ENCODE data around the gene SLC35C1. TPM values are rescaled to one million over a fixed set of nuclear protein-coding genes. Genes with fewer than 3 reads are reported as not detected.
A peak's percentile ranks its signal among the peaks of the same experiment; 100 is the strongest.

The SLC35C1 gene
- total and polyA plus RNA-seq, 2 of the 13 experiments (the other 11 are each of a cell fraction or from before 2014, with no cell fraction given): 2.9 to 7.0 TPM

- TF ChIP-seq, protein P1, sequence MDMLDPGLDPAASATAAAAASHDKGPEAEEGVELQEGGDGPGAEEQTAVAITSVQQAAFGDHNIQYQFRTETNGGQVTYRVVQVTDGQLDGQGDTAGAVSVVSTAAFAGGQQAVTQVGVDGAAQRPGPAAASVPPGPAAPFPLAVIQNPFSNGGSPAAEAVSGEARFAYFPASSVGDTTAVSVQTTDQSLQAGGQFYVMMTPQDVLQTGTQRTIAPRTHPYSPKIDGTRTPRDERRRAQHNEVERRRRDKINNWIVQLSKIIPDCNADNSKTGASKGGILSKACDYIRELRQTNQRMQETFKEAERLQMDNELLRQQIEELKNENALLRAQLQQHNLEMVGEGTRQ (IDR thresholded peaks at IDR 0.05; ENCODE audit: low read depth, low read length): no peak
- TF ChIP-seq, protein P1 (CRISPR knock-in tag; IDR thresholded peaks at IDR 0.05; ENCODE audit: borderline replicate concordance): 0 out of 2 replicates have a peak, but pooled peaks have one; percentile 50
- TF ChIP-seq FOXA1 (IDR thresholded peaks at IDR 0.05) (no peak), FOXA1 (CRISPR knock-in tag; IDR thresholded peaks at IDR 0.05) (no peak), ZFP62 (CRISPR knock-in tag; IDR thresholded peaks at IDR 0.05) (no peak), ZNF292 (CRISPR knock-in tag; IDR thresholded peaks at IDR 0.05; ENCODE audit: borderline replicate concordance, low read depth) (no peak), ZNF331 (CRISPR knock-in tag; IDR thresholded peaks at IDR 0.05) (no peak; the same call in 1 of the 2 replicates), FUBP1 (CRISPR knock-in tag; IDR thresholded peaks at IDR 0.05; ENCODE audit: borderline replicate concordance) (no peak), ZSCAN31 (CRISPR knock-in tag; IDR thresholded peaks at IDR 0.05; ENCODE audit: low read depth) (peak; percentile 81; the same call in 1 of the 2 replicates), ZNF615 (CRISPR knock-in tag; IDR thresholded peaks at IDR 0.05; ENCODE audit: borderline replicate concordance) (no peak), ZFYVE20 (CRISPR knock-in tag; IDR thresholded peaks at IDR 0.05; ENCODE audit: borderline replicate concordance, low read depth) (no peak), ARID2 (CRISPR knock-in tag; IDR thresholded peaks at IDR 0.05; ENCODE audit: borderline replicate concordance) (0 out of 2 replicates have a peak, but pooled peaks have one; percentile 38), SYNCRIP (IDR thresholded peaks at IDR 0.05; ENCODE audit: insufficient read depth, low read depth, low read length) (no peak), NCOR1 (IDR thresholded peaks at IDR 0.05; ENCODE audit: borderline replicate concordance, low read length) (no peak), MXD4 (CRISPR knock-in tag; IDR thresholded peaks at IDR 0.05) (peak; percentile 93), ZNF205 (CRISPR knock-in tag; IDR thresholded peaks at IDR 0.05) (0 out of 2 replicates have a peak, but pooled peaks have one; percentile 37), RXRB (CRISPR knock-in tag; IDR thresholded peaks at IDR 0.05; ENCODE audit: borderline replicate concordance) (peak; percentile 9; the same call in 1 of the 2 replicates)
- TF ChIP-seq, protein P2, sequence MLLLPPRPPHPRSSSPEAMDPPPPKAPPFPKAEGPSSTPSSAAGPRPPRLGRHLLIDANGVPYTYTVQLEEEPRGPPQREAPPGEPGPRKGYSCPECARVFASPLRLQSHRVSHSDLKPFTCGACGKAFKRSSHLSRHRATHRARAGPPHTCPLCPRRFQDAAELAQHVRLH (CRISPR knock-in tag; IDR thresholded peaks at IDR 0.05; ENCODE audit: borderline replicate concordance, low read depth): no peak
- TF ChIP-seq, protein P3, sequence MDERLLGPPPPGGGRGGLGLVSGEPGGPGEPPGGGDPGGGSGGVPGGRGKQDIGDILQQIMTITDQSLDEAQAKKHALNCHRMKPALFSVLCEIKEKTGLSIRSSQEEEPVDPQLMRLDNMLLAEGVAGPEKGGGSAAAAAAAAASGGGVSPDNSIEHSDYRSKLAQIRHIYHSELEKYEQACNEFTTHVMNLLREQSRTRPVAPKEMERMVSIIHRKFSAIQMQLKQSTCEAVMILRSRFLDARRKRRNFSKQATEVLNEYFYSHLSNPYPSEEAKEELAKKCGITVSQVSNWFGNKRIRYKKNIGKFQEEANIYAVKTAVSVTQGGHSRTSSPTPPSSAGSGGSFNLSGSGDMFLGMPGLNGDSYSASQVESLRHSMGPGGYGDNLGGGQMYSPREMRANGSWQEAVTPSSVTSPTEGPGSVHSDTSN (CRISPR knock-in tag; IDR thresholded peaks at IDR 0.05): peak; percentile 45; the same call in 1 of the 2 replicates
- TF ChIP-seq, protein P4, sequence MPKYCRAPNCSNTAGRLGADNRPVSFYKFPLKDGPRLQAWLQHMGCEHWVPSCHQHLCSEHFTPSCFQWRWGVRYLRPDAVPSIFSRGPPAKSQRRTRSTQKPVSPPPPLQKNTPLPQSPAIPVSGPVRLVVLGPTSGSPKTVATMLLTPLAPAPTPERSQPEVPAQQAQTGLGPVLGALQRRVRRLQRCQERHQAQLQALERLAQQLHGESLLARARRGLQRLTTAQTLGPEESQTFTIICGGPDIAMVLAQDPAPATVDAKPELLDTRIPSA (CRISPR knock-in tag; IDR thresholded peaks at IDR 0.05; ENCODE audit: borderline replicate concordance): no peak; the same call in 1 of the 2 replicates
These were observed 42.3 kb downstream of the SLC35C1 start, which contains the start of gene CRY2 (continued) for GRCh38 chr11:45846974-45847910.

Measured in HepG2 (cell line).